T-cell (primary cell): ENCODE data around the gene LDLRAD4. TPM values are rescaled to one million over a fixed set of nuclear protein-coding genes. Genes with fewer than 3 reads are reported as not detected.

Source experiments
- ATAC-seq, 4 experiments: fragments of 200-7000 bp in 3 of 4; fragments of 150-1000 bp in 1 of 4; cut with Tn5 transposase; replicated peaks in 1 of 4; 1 replicate in 3 of 4; 2 replicates in 1 of 4; pipeline ENCODE4 v1.10.0; 2021; ENCODE audit warnings: moderate library complexity in 3 of 4, mild to moderate bottlenecking in 2 of 4, moderate number of reproducible peaks in 1 of 4
- CTCF ChIA-PET, 2 donors: fragments of 300-600 bp; sonication (Branson Sonifier 250); formaldehyde crosslinking; loops; one replicate each; lab custom pipeline; 2022; ENCODE audit warnings: antibody characterized with exemption in 2 of 2; lab: Charles Lee
- POLR2A ChIA-PET, 2 donors: fragments of 300-600 bp; sonication (Branson Sonifier 250); formaldehyde crosslinking; loops; one replicate each; lab custom pipeline; 2022; ENCODE audit warnings: antibody characterized with exemption in 2 of 2; lab: Charles Lee
- DNase-seq, 35 experiments: peaks; one replicate each; pipeline versions ENCODE4 v3.0.0 to v3.0.0-alpha.2; 2013 to 2023
- H3K27ac ChIP-seq: one replicate; pipeline ENCODE4 v1.5.1; 2013; ENCODE audit warnings: low read length
- H3K27me3 ChIP-seq, 2 experiments: replicated peaks in 1 of 2; 1 replicate in 1 of 2; 2 replicates in 1 of 2; pipeline versions ENCODE4 v1.6.1 to v1.7.0; 2013; ENCODE audit warnings: low read length in 1 of 2, mixed read lengths in 1 of 2; ENCODE audit not compliant: control insufficient read depth in 2 of 2, insufficient read depth in 2 of 2; ENCODE audit errors: extremely low read depth in 1 of 2
- H3K36me3 ChIP-seq, 2 donors: 1 replicate in 1 of 2; 2 replicates in 1 of 2; pipeline versions ENCODE4 v1.6.1 to v1.7.0; 2013; ENCODE audit warnings: low read length in 1 of 2; ENCODE audit not compliant: control insufficient read depth in 2 of 2, insufficient read depth in 1 of 2; ENCODE audit errors: extremely low read depth in 1 of 2
- H3K4me1 ChIP-seq, 2 experiments: 1 replicate in 1 of 2; 2 replicates in 1 of 2; pipeline versions ENCODE4 v1.6.1 to v1.7.0; 2013; ENCODE audit warnings: low read length in 2 of 2, mixed read lengths in 1 of 2; ENCODE audit not compliant: insufficient read depth in 2 of 2, control insufficient read depth in 1 of 2; ENCODE audit errors: extremely low read depth in 1 of 2
- H3K4me3 ChIP-seq, 2 donors: 1 replicate in 1 of 2; 2 replicates in 1 of 2; pipeline versions ENCODE4 v1.5.1 to v1.7.0; 2013; ENCODE audit warnings: mild to moderate bottlenecking in 2 of 2, low read length in 1 of 2, moderate library complexity in 1 of 2; ENCODE audit not compliant: control insufficient read depth in 1 of 2; ENCODE audit errors: extremely low read depth in 1 of 2
- H3K9me3 ChIP-seq: 2 replicates; pipeline ENCODE4 v1.7.0; 2013
- H3K27ac Mint-ChIP-seq, 2 donors: one replicate each; pipeline ENCODE4 v1.8.0; 2020 to 2021; ENCODE audit warnings: mild to moderate bottlenecking in 2 of 2, mixed read lengths in 2 of 2
- H3K27me3 Mint-ChIP-seq, 2 donors: one replicate each; pipeline ENCODE4 v1.8.0; 2021 to 2022; ENCODE audit warnings: mixed read lengths in 2 of 2
- H3K36me3 Mint-ChIP-seq: one replicate; pipeline ENCODE4 v1.8.0; 2021; ENCODE audit warnings: mixed read lengths
- H3K4me1 Mint-ChIP-seq, 3 donors: one replicate each; pipeline ENCODE4 v1.8.0; 2020 to 2022; ENCODE audit warnings: mixed read lengths in 3 of 3, mild to moderate bottlenecking in 1 of 3
- H3K4me3 Mint-ChIP-seq, 3 donors: one replicate each; pipeline ENCODE4 v1.8.0; 2020 to 2022; ENCODE audit warnings: mild to moderate bottlenecking in 3 of 3, mixed read lengths in 3 of 3, moderate library complexity in 3 of 3
- H3K9me3 Mint-ChIP-seq, 3 donors: one replicate each; pipeline ENCODE4 v1.8.0; 2020 to 2022; ENCODE audit warnings: mixed read lengths in 3 of 3
- WGBS: methylation state at CpG from one replicate; pipeline ENCODE4 v1.1.5; 2013; ENCODE audit warnings: missing lambda C conversion rate; ENCODE audit not compliant: insufficient coverage; 5-methylcytosine and 5-hydroxymethylcytosine counted together
- total RNA-seq, 35 experiments: library from RNA in 6 of 35; stranded (reverse) in 6 of 35; fragments of 120-200 nt in 1 of 35; gene quantifications; one replicate each; pipeline versions ENCODE4 v1.2.1 to v1.2.4 and lab custom pipeline; 2013 to 2026

Gene LDLRAD4
- total RNA-seq, 5 donors from 2014 or later (not counting 1 experiment from before 2014, with no cell fraction given) = 57.6 to 80.8 (median 72.4) TPM

- no peak overlapping the region for H3K27ac ChIP-seq
- peaks cover 5% of the 10 kb centered on the region for H3K36me3 Mint-ChIP-seq
- peaks cover 0 to 2% of the 10 kb centered on the region in 2 donors for H3K36me3 ChIP-seq
- H3K9me3 Mint-ChIP-seq = no peaks in the 10 kb centered on the region
- H3K4me1 Mint-ChIP-seq = peaks cover 17 to 28% (median 23%) of the 10 kb centered on the region in 3 donors
- 84% methylated on average over 10 of the region's 10 CpGs for WGBS
- H3K4me1 ChIP-seq = peaks cover 0 to 13% of the 10 kb centered on the region in 2 experiments
- CTCF ChIA-PET = no interaction called here
- DNase-seq (no peak), ATAC-seq (no peak)
- H3K27me3 ChIP-seq = no peaks in the 10 kb centered on the region
- H3K27me3 Mint-ChIP-seq = no peaks in the 10 kb centered on the region
- POLR2A ChIA-PET = no interaction called here
- no peaks in the 10 kb centered on the region for H3K9me3 ChIP-seq
- no peak overlapping the region for H3K4me3 ChIP-seq
- no peak overlapping the region for H3K27ac Mint-ChIP-seq
- H3K4me3 Mint-ChIP-seq = no peak overlapping the region
These were observed 183.3 kb downstream of the LDLRAD4 start for GRCh38 chr18:13401826-13402225.

GRCh38 chr18:13403786-13404549 lies 185.4 kb downstream of the LDLRAD4 start:
- no peaks in the 10 kb centered on the region for H3K27me3 ChIP-seq
- peaks cover 17 to 32% (median 23%) of the 10 kb centered on the region in 3 donors for H3K4me1 Mint-ChIP-seq
- H3K27me3 Mint-ChIP-seq = no peaks in the 10 kb centered on the region
- no peaks in the 10 kb centered on the region for H3K9me3 Mint-ChIP-seq
- no peak for ATAC-seq
- DNase-seq = no peak
- ChIA-PET POLR2A (no interaction called here), CTCF (no interaction called here)
- peaks cover 0 to 13% of the 10 kb centered on the region in 2 experiments for H3K4me1 ChIP-seq
- no peak overlapping the region for H3K4me3 ChIP-seq
- H3K36me3 Mint-ChIP-seq = peaks cover 9% of the 10 kb centered on the region
- no peak overlapping the region for H3K27ac Mint-ChIP-seq
- no peaks in the 10 kb centered on the region for H3K9me3 ChIP-seq
- H3K27ac ChIP-seq = no peak overlapping the region
- H3K4me3 Mint-ChIP-seq = no peak overlapping the region
- WGBS = 95% methylated on average over 21 of the region's 31 CpGs
- no peaks in the 10 kb centered on the region for H3K36me3 ChIP-seq

GRCh38 chr18:13405305-13406038 lies 186.9 kb downstream of the LDLRAD4 start:
- DNase-seq (no peak), ATAC-seq (no peak)
- H3K27me3 ChIP-seq = no peaks in the 10 kb centered on the region
- H3K4me1 ChIP-seq = peaks cover 0 to 13% of the 10 kb centered on the region in 2 experiments
- H3K27ac ChIP-seq = no peak overlapping the region
- ChIA-PET POLR2A (interaction anchor here in 1 of 2 donors (0.9 kb wide), 1 partner anchor 62 kb away, joined by 3 read pairs; no protein-coding TSS in a partner anchor), CTCF (interaction anchor here in 1 of 2 donors (0.7 kb wide), 2 partner anchors 120 to 181 kb away, joined by 4 to 6 read pairs; no protein-coding TSS in a partner anchor)
- WGBS = 96% methylated on average over 16 of the region's 17 CpGs
- Mint-ChIP-seq H3K27me3 (no peaks in the 10 kb centered on the region), H3K4me1 (peaks cover 14 to 28% (median 20%) of the 10 kb centered on the region in 3 donors), H3K36me3 (peaks cover 20% of the 10 kb centered on the region), H3K9me3 (no peaks in the 10 kb centered on the region), H3K4me3 (no peak overlapping the region), H3K27ac (no peak overlapping the region)
- no peak overlapping the region for H3K4me3 ChIP-seq
- no peaks in the 10 kb centered on the region for H3K9me3 ChIP-seq
- H3K36me3 ChIP-seq = no peaks in the 10 kb centered on the region

GRCh38 chr18:13406049-13406615 lies 187.6 kb downstream of the LDLRAD4 start:
- peaks cover 23% of the 10 kb centered on the region for H3K36me3 Mint-ChIP-seq
- DNase-seq (no peak), ATAC-seq (no peak)
- no peaks in the 10 kb centered on the region for H3K27me3 Mint-ChIP-seq
- H3K36me3 ChIP-seq = no peaks in the 10 kb centered on the region
- H3K9me3 ChIP-seq = no peaks in the 10 kb centered on the region
- 97% methylated on average over 8 of the region's 9 CpGs for WGBS
- no peak overlapping the region for H3K4me3 ChIP-seq
- H3K9me3 Mint-ChIP-seq = no peaks in the 10 kb centered on the region
- peaks cover 0 to 7% of the 10 kb centered on the region in 2 experiments for H3K4me1 ChIP-seq
- ChIA-PET CTCF (no interaction called here), POLR2A (interaction anchor here in 1 of 2 donors (0.9 kb wide), 1 partner anchor 62 kb away, joined by 3 read pairs; no protein-coding TSS in a partner anchor)
- no peak overlapping the region for H3K27ac ChIP-seq
- H3K27me3 ChIP-seq = no peaks in the 10 kb centered on the region
- no peak overlapping the region for H3K4me3 Mint-ChIP-seq
- no peak overlapping the region for H3K27ac Mint-ChIP-seq
- H3K4me1 Mint-ChIP-seq = peaks cover 9 to 21% (median 14%) of the 10 kb centered on the region in 3 donors

- WGBS = 94% methylated on average over 6 of the region's 11 CpGs
- POLR2A ChIA-PET = no interaction called here
These were observed 188.2 kb downstream of the LDLRAD4 start for GRCh38 chr18:13406736-13407135.

GRCh38 chr18:13407484-13407883 lies 188.9 kb downstream of the LDLRAD4 start:
- no peaks in the 10 kb centered on the region for H3K4me1 ChIP-seq
- no peaks in the 10 kb centered on the region for H3K36me3 ChIP-seq
- Mint-ChIP-seq H3K36me3 (peaks cover 32% of the 10 kb centered on the region), H3K27me3 (no peaks in the 10 kb centered on the region), H3K4me3 (no peak overlapping the region), H3K27ac (no peak overlapping the region), H3K4me1 (peaks cover 2 to 8% (median 3%) of the 10 kb centered on the region in 3 donors), H3K9me3 (peaks cover 2 to 10% (median 5%) of the 10 kb centered on the region in 3 donors)
- no peaks in the 10 kb centered on the region for H3K9me3 ChIP-seq
- H3K27me3 ChIP-seq = no peaks in the 10 kb centered on the region
- H3K4me3 ChIP-seq = no peak overlapping the region
- no peak overlapping the region for H3K27ac ChIP-seq
- DNase-seq (no peak), ATAC-seq (no peak)
- ChIA-PET CTCF (no interaction called here), POLR2A (no interaction called here)
- WGBS = 100% methylated on average over 1 of the region's 4 CpGs

More at GRCh38 chr18:13406736-13407135, 188.2 kb downstream of the LDLRAD4 start:
- no peak overlapping the region for H3K4me3 ChIP-seq
- peaks cover 6 to 15% (median 11%) of the 10 kb centered on the region in 3 donors for H3K4me1 Mint-ChIP-seq
- H3K9me3 Mint-ChIP-seq = peaks cover 0 to 5% (median 2%) of the 10 kb centered on the region in 3 donors
- H3K4me3 Mint-ChIP-seq = no peak overlapping the region
- H3K4me1 ChIP-seq = peaks cover 0 to 2% of the 10 kb centered on the region in 2 experiments
- no peaks in the 10 kb centered on the region for H3K27me3 Mint-ChIP-seq
- no peaks in the 10 kb centered on the region for H3K36me3 ChIP-seq
- H3K27ac ChIP-seq = no peak overlapping the region
- no peaks in the 10 kb centered on the region for H3K9me3 ChIP-seq
- DNase-seq (no peak), ATAC-seq (no peak)
- no peaks in the 10 kb centered on the region for H3K27me3 ChIP-seq
- CTCF ChIA-PET = no interaction called here
- H3K36me3 Mint-ChIP-seq = peaks cover 29% of the 10 kb centered on the region
- H3K27ac Mint-ChIP-seq = no peak overlapping the region
